T-cell (primary cell): ENCODE data around the gene ADAM19. TPM values are rescaled to one million over a fixed set of nuclear protein-coding genes. Genes with fewer than 3 reads are reported as not detected.

Source experiments
- ATAC-seq, 4 experiments: fragments of 200-7000 bp in 3 of 4; fragments of 150-1000 bp in 1 of 4; cut with Tn5 transposase; replicated peaks in 1 of 4; 1 replicate in 3 of 4; 2 replicates in 1 of 4; pipeline ENCODE4 v1.10.0; 2021; ENCODE audit warnings: moderate library complexity in 3 of 4, mild to moderate bottlenecking in 2 of 4, moderate number of reproducible peaks in 1 of 4
- CTCF ChIA-PET, 2 donors: fragments of 300-600 bp; sonication (Branson Sonifier 250); formaldehyde crosslinking; loops; one replicate each; lab custom pipeline; 2022; ENCODE audit warnings: antibody characterized with exemption in 2 of 2; lab: Charles Lee
- POLR2A ChIA-PET, 2 donors: fragments of 300-600 bp; sonication (Branson Sonifier 250); formaldehyde crosslinking; loops; one replicate each; lab custom pipeline; 2022; ENCODE audit warnings: antibody characterized with exemption in 2 of 2; lab: Charles Lee
- DNase-seq, 35 experiments: peaks; one replicate each; pipeline versions ENCODE4 v3.0.0 to v3.0.0-alpha.2; 2013 to 2023
- H3K27ac ChIP-seq: one replicate; pipeline ENCODE4 v1.5.1; 2013; ENCODE audit warnings: low read length
- H3K27me3 ChIP-seq, 2 experiments: replicated peaks in 1 of 2; 1 replicate in 1 of 2; 2 replicates in 1 of 2; pipeline versions ENCODE4 v1.6.1 to v1.7.0; 2013; ENCODE audit warnings: low read length in 1 of 2, mixed read lengths in 1 of 2; ENCODE audit not compliant: control insufficient read depth in 2 of 2, insufficient read depth in 2 of 2; ENCODE audit errors: extremely low read depth in 1 of 2
- H3K36me3 ChIP-seq, 2 donors: 1 replicate in 1 of 2; 2 replicates in 1 of 2; pipeline versions ENCODE4 v1.6.1 to v1.7.0; 2013; ENCODE audit warnings: low read length in 1 of 2; ENCODE audit not compliant: control insufficient read depth in 2 of 2, insufficient read depth in 1 of 2; ENCODE audit errors: extremely low read depth in 1 of 2
- H3K4me1 ChIP-seq, 2 experiments: 1 replicate in 1 of 2; 2 replicates in 1 of 2; pipeline versions ENCODE4 v1.6.1 to v1.7.0; 2013; ENCODE audit warnings: low read length in 2 of 2, mixed read lengths in 1 of 2; ENCODE audit not compliant: insufficient read depth in 2 of 2, control insufficient read depth in 1 of 2; ENCODE audit errors: extremely low read depth in 1 of 2
- H3K4me3 ChIP-seq, 2 donors: 1 replicate in 1 of 2; 2 replicates in 1 of 2; pipeline versions ENCODE4 v1.5.1 to v1.7.0; 2013; ENCODE audit warnings: mild to moderate bottlenecking in 2 of 2, low read length in 1 of 2, moderate library complexity in 1 of 2; ENCODE audit not compliant: control insufficient read depth in 1 of 2; ENCODE audit errors: extremely low read depth in 1 of 2
- H3K9me3 ChIP-seq: 2 replicates; pipeline ENCODE4 v1.7.0; 2013
- H3K27ac Mint-ChIP-seq, 2 donors: one replicate each; pipeline ENCODE4 v1.8.0; 2020 to 2021; ENCODE audit warnings: mild to moderate bottlenecking in 2 of 2, mixed read lengths in 2 of 2
- H3K27me3 Mint-ChIP-seq, 2 donors: one replicate each; pipeline ENCODE4 v1.8.0; 2021 to 2022; ENCODE audit warnings: mixed read lengths in 2 of 2
- H3K36me3 Mint-ChIP-seq: one replicate; pipeline ENCODE4 v1.8.0; 2021; ENCODE audit warnings: mixed read lengths
- H3K4me1 Mint-ChIP-seq, 3 donors: one replicate each; pipeline ENCODE4 v1.8.0; 2020 to 2022; ENCODE audit warnings: mixed read lengths in 3 of 3, mild to moderate bottlenecking in 1 of 3
- H3K4me3 Mint-ChIP-seq, 3 donors: one replicate each; pipeline ENCODE4 v1.8.0; 2020 to 2022; ENCODE audit warnings: mild to moderate bottlenecking in 3 of 3, mixed read lengths in 3 of 3, moderate library complexity in 3 of 3
- H3K9me3 Mint-ChIP-seq, 3 donors: one replicate each; pipeline ENCODE4 v1.8.0; 2020 to 2022; ENCODE audit warnings: mixed read lengths in 3 of 3
- WGBS: methylation state at CpG from one replicate; pipeline ENCODE4 v1.1.5; 2013; ENCODE audit warnings: missing lambda C conversion rate; ENCODE audit not compliant: insufficient coverage; 5-methylcytosine and 5-hydroxymethylcytosine counted together
- total RNA-seq, 35 experiments: library from RNA in 6 of 35; stranded (reverse) in 6 of 35; fragments of 120-200 nt in 1 of 35; gene quantifications; one replicate each; pipeline versions ENCODE4 v1.2.1 to v1.2.4 and lab custom pipeline; 2013 to 2026

Gene ADAM19
- total RNA-seq, 5 donors from 2014 or later (not counting 1 experiment from before 2014, with no cell fraction given): 30.7 to 64.1 (median 41.8) TPM

GRCh38 chr5:157468293-157468965 is 107.1 kb downstream of the ADAM19 start:
- Mint-ChIP-seq H3K4me3 (no peak overlapping the region), H3K9me3 (no peaks in the 10 kb centered on the region), H3K27me3 (peaks cover 0 to 16% of the 10 kb centered on the region in 2 donors), H3K27ac (no peak overlapping the region), H3K4me1 (peaks cover 6 to 12% (median 7%) of the 10 kb centered on the region in 3 donors), H3K36me3 (peaks cover 13% of the 10 kb centered on the region)
- CTCF ChIA-PET: interaction anchor here in 1 of 2 donors (0.5 kb wide), 1 partner anchor 249 kb away, joined by 3 read pairs; no protein-coding TSS in a partner anchor
- no peak for ATAC-seq
- no peaks in the 10 kb centered on the region for H3K27me3 ChIP-seq
- H3K4me1 ChIP-seq: peaks cover 0 to 4% of the 10 kb centered on the region in 2 experiments
- no peaks in the 10 kb centered on the region for H3K9me3 ChIP-seq
- no peak overlapping the region for H3K4me3 ChIP-seq
- 95% methylated on average over 13 of the region's 13 CpGs for WGBS
- H3K36me3 ChIP-seq: no peaks in the 10 kb centered on the region
- POLR2A ChIA-PET: no interaction called here
- no peak overlapping the region for H3K27ac ChIP-seq
- no peak for DNase-seq

DNA sequence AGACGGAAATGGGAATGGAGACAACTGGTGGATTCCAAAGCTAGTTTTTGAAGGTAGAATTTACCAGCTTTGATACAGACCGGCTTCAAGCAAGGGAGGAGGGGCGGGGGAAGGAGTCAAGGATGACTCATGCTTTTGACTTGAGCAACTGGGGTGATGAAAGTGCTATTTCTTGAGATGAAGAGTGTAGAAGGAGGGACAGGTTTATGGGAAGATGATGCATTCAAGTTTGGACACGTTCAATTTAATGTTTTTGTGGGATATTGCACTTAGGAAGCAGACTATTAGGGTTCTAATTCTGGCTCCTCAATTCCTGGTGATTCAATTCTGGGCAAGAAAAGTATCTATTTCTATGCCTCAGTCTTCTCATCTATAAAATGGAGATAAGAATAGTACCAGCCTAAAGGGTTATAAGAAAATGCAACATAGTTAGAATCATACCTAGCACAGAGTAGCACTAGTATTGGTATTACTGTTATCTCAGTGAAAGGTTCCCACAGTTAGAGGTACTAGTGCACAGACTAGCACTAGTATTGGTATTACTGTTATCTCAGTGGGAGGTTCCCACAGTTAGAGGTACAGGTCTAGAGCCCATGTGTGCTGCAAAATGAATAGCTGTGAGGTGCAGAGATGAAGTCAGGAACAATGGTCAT is 110.9 kb downstream of the ADAM19 start:
- ChIA-PET CTCF (no interaction called here), POLR2A (no interaction called here)
- H3K27me3 Mint-ChIP-seq: peaks cover 17 to 35% of the 10 kb centered on the region in 2 donors

GRCh38 chr5:157463621-157464518 is 111.7 kb downstream of the ADAM19 start:
- H3K36me3 Mint-ChIP-seq: peaks cover 4% of the 10 kb centered on the region
- peaks cover 6 to 27% (median 18%) of the 10 kb centered on the region in 3 donors for H3K4me1 Mint-ChIP-seq
- ATAC-seq: no peak
- WGBS: 41% methylated on average over 6 of the region's 9 CpGs
- no peak overlapping the region for H3K27ac Mint-ChIP-seq
- Histone ChIP-seq H3K9me3 (no peaks in the 10 kb centered on the region), H3K4me1 (peaks cover 0 to 16% of the 10 kb centered on the region in 2 experiments), H3K4me3 (no peak overlapping the region), H3K27me3 (peaks cover 4 to 30% of the 10 kb centered on the region in 2 experiments), H3K27ac (no peak overlapping the region), H3K36me3 (no peaks in the 10 kb centered on the region)
- no peaks in the 10 kb centered on the region for H3K9me3 Mint-ChIP-seq
- no peak for DNase-seq
- ChIA-PET CTCF (interaction anchor here in 1 of 2 donors (0.7 kb wide), 1 partner anchor 15 kb away, joined by 3 read pairs; no protein-coding TSS in a partner anchor), POLR2A (no interaction called here)
- H3K4me3 Mint-ChIP-seq: no peak overlapping the region
- H3K27me3 Mint-ChIP-seq: peaks cover 19 to 38% of the 10 kb centered on the region in 2 donors

More for the DNA sequence above, 110.9 kb downstream of the ADAM19 start:
- H3K4me3 Mint-ChIP-seq: no peak overlapping the region
- peaks cover 6 to 22% (median 16%) of the 10 kb centered on the region in 3 donors for H3K4me1 Mint-ChIP-seq
- ATAC-seq: peak in 2 of 4 experiments; percentile 62 to 71
- peaks cover 4 to 27% of the 10 kb centered on the region in 2 experiments for H3K27me3 ChIP-seq
- 3% methylated on average over 3 of the region's 4 CpGs for whole genome bisulfite sequencing
- DNase-seq: peak in 6 of 35 experiments; percentile 8 to 27 (median 18)
- no peaks in the 10 kb centered on the region for H3K9me3 Mint-ChIP-seq
- peaks cover 4% of the 10 kb centered on the region for H3K36me3 Mint-ChIP-seq
- no peak overlapping the region for H3K4me3 ChIP-seq
- H3K9me3 ChIP-seq: no peaks in the 10 kb centered on the region
- H3K27ac ChIP-seq: no peak overlapping the region
- no peaks in the 10 kb centered on the region for H3K36me3 ChIP-seq
- peaks cover 0 to 14% of the 10 kb centered on the region in 2 experiments for H3K4me1 ChIP-seq
- no peak overlapping the region for H3K27ac Mint-ChIP-seq

- Mint-ChIP-seq H3K27me3 (peaks cover 19 to 38% of the 10 kb centered on the region in 2 donors), H3K27ac (no peak overlapping the region), H3K4me3 (no peak overlapping the region), H3K4me1 (peaks cover 6 to 30% (median 18%) of the 10 kb centered on the region in 3 donors), H3K9me3 (no peaks in the 10 kb centered on the region), H3K36me3 (peaks cover 4% of the 10 kb centered on the region)
- Histone ChIP-seq H3K4me1 (peaks cover 0 to 16% of the 10 kb centered on the region in 2 experiments), H3K27me3 (peaks cover 4 to 30% of the 10 kb centered on the region in 2 experiments), H3K9me3 (no peaks in the 10 kb centered on the region), H3K36me3 (no peaks in the 10 kb centered on the region), H3K4me3 (no peak overlapping the region), H3K27ac (no peak overlapping the region)
- ATAC-seq (no peak), DNase-seq (no peak)
- 96% methylated on average over 8 of the region's 8 CpGs for WGBS
- CTCF ChIA-PET: interaction anchor here in 1 of 2 donors (0.7 kb wide), 1 partner anchor 14 kb away, joined by 3 read pairs; no protein-coding TSS in a partner anchor
- POLR2A ChIA-PET: interaction anchor here in 1 of 2 donors (0.6 kb wide), 1 partner anchor 61 kb away, joined by 3 read pairs; no protein-coding TSS in a partner anchor
These were observed 112.5 kb downstream of the ADAM19 start for GRCh38 chr5:157463081-157463480.

DNA sequence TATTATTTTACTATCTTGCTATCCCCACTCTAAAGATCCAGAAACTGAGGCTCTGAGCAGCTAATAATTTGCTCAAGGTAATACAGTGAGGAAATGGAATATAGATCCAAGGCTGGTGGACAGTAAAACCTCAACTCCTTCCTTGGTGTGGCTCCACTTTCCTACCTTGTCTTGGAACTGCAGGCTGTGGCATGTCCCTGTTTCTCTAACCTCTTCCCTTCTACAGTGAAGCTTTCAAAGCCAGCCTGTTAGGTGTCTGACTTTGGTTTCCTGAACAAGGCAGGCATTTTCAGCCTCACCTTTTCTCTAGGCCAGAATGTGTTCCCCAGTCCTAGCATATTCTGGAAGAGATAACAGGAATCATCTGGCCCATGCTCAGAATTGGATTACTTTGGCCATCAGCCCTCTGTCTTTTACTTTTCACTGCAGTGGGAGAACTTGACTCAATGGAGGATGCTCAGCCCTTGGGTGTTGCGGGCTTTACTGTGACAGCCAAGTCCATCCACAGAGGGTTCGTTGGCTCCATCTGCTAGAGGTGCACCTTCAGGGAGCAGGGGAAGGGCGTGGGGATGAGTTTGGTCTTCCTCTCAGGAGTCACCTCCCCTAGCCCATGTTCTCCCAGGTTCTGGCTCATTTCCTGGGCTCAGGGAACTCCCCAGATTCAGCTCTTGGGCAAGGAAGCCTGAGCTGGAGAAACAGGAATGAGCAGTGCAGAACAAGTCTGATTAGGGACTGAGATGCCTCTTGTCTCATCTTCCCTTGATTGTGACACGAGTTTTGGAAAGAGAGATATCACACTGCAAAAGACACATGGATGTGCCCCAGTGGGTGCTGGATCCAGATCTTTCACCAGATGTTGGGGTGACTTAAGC is 114.4 kb downstream of the ADAM19 start:
- H3K4me3 ChIP-seq: no peak overlapping the region
- no peaks in the 10 kb centered on the region for H3K9me3 ChIP-seq
- Mint-ChIP-seq H3K4me1 (peaks cover 6 to 31% (median 18%) of the 10 kb centered on the region in 3 donors), H3K36me3 (no peaks in the 10 kb centered on the region), H3K27ac (no peak overlapping the region), H3K9me3 (no peaks in the 10 kb centered on the region), H3K4me3 (peak overlapping the region; percentile 61 to 67 (median 67)), H3K27me3 (peaks cover 19 to 34% of the 10 kb centered on the region in 2 donors)
- DNase-seq (no peak), ATAC-seq (no peak)
- H3K36me3 ChIP-seq: no peaks in the 10 kb centered on the region
- POLR2A ChIA-PET: no interaction called here
- H3K27ac ChIP-seq: no peak overlapping the region
- WGBS: 91% methylated on average over 1 of the region's 4 CpGs
- CTCF ChIA-PET: no interaction called here
- H3K27me3 ChIP-seq: peaks cover 4 to 30% of the 10 kb centered on the region in 2 experiments
- H3K4me1 ChIP-seq: peaks cover 0 to 16% of the 10 kb centered on the region in 2 experiments
